Heart left ventricle (tissue), 16 donors: ENCODE measurements around the gene NFX1. TPM values are rescaled to one million over a fixed set of nuclear protein-coding genes. Genes with fewer than 3 reads are reported as not detected.
A peak's percentile ranks its signal among the peaks of the same experiment; 100 is the strongest.

Source experiments
- ATAC-seq, 4 donors: fragments of 200-7000 bp; cut with Tn5 transposase; one replicate each; pipeline ENCODE4 v1.9.1; 2020 to 2022; ENCODE audit warnings: moderate library complexity in 4 of 4, mild to moderate bottlenecking in 3 of 4, moderate number of reproducible peaks in 1 of 4
- DNase-seq, 5 donors: peaks; one replicate each; pipeline ENCODE4 v3.0.0-alpha.2; 2020
- H3K27ac ChIP-seq, 12 donors: fragments of 200-600 bp; sonication (generic) in 4 of 12; one replicate each; pipeline versions ENCODE4 v1.5.0 to v1.8.0; 2016 to 2022; ENCODE audit warnings: mild to moderate bottlenecking in 2 of 12
- H3K27me3 ChIP-seq, 9 donors: fragments of 200-600 bp; sonication (generic) in 2 of 9; one replicate each; pipeline versions ENCODE4 v1.5.1 to v1.8.0; 2016 to 2022; ENCODE audit warnings: mild to moderate bottlenecking in 3 of 9
- H3K36me3 ChIP-seq, 9 donors: fragments of 200-600 bp; sonication (generic) in 2 of 9; one replicate each; pipeline versions ENCODE4 v1.5.0 to v1.8.0; 2018 to 2022; ENCODE audit warnings: mild to moderate bottlenecking in 2 of 9
- H3K4me1 ChIP-seq, 12 donors: fragments of 200-600 bp; sonication (generic) in 4 of 12; one replicate each; pipeline versions ENCODE4 v1.5.0 to v1.8.0; 2016 to 2022; ENCODE audit warnings: mild to moderate bottlenecking in 3 of 12
- H3K4me3 ChIP-seq, 12 donors: fragments of 200-600 bp; sonication (generic) in 4 of 12; one replicate each; pipeline versions ENCODE4 v1.5.0 to v1.8.0; 2017 to 2022; ENCODE audit warnings: mild to moderate bottlenecking in 9 of 12, moderate library complexity in 4 of 12
- H3K9me3 ChIP-seq, 12 donors: fragments of 200-600 bp; sonication (generic) in 4 of 12; one replicate each; pipeline versions ENCODE4 v1.5.0 to v1.8.0; 2016 to 2022; ENCODE audit warnings: mild to moderate bottlenecking in 1 of 12
- CTCF ChIP-seq, 12 donors: fragments of 200-600 bp; sonication (generic) in 4 of 12; IDR thresholded peaks; one replicate each; pipeline versions ENCODE4 v1.5.0 to v1.8.0; 2018 to 2022; ENCODE audit warnings: antibody characterized with exemption in 12 of 12, mild to moderate bottlenecking in 5 of 12
- POLR2A ChIP-seq, 2 donors: fragments of 450-650 bp; IDR thresholded peaks; one replicate each; pipeline ENCODE4 v1.6.1; 2017; ENCODE audit warnings: antibody characterized with exemption in 2 of 2, mild to moderate bottlenecking in 2 of 2, moderate library complexity in 2 of 2
- WGBS, 4 donors: extraction: QIAGEN DNeasy Blood & Tissue Kit in 2 of 4; methylation state at CpG; one replicate each; pipeline versions ENCODE4 v1.1.5 to v1.1.7; 2013 to 2018; 5-methylcytosine and 5-hydroxymethylcytosine counted together
- intact Hi-C, 10 donors: fragments of 100-400 bp; cut with DNase I; formaldehyde crosslinking; loops; one replicate each; pipeline versions ENCODE4 v1.11.1 to v1.14.2; 2022
- polyA plus RNA-seq, 2 donors: library from polyadenylated mRNA; stranded (reverse); fragments of 200-250 nt; gene quantifications; one replicate each; pipeline ENCODE4 v1.2.3, GENCODE V29; 2013
- total RNA-seq, 9 donors: library from RNA; depleted of rRNA in 2 of 9; stranded (reverse); fragments of >200 nt in 2 of 9; fragmentation: NEBNext Ultra II Directional in 3 of 9; extraction: Animal tissue kit (Norgen Biotek cat#: 25700) in 3 of 9; gene quantifications; one replicate each; pipeline versions ENCODE4 v1.1.0 to v1.2.4, GENCODE V29; 2016 to 2023
- donor health status: ischemic (EF 13 %, LVEDD 7.1; RV severe dilation, severe dysfunction).
- donor health status: healthy with polysubstance abuse.
- donor health status: DM: no; HTN: yes; CAD: no.
- donor health status: DM: no; HTN: no; CAD: no.
- donor health status: ischemic (EF 25% LVEDD 6.9; RV normal size, moderate dysfunction).
- donor health status: ischemic (EF 25% LVEDD 5.7; RV mildly dilated, moderate dysfunction).
- donor health status: healthy.
- donor health status: DM: yes; HTN: yes; CAD: no.
- donor health status: ischemic (EF 35%, LVEDD 5.7; RV mildly dilated, moderate dysfunction).
- donor health status: nonischemic (EF 11% LVEDD 7.7; RV severe dilation, severe dysfunction).
- donor health status: DM: yes; HTN: yes; CAD: no.
- donor health status: PGD.
- donor health status: ischemic (EF 29% LVEDD 5.4; RV normal size, mild dysfunction).
- donor health status: nonischemic (EF 23%, LVEDD 6.1; RV moderate dilation, normal function).

Gene NFX1
- total and polyA plus RNA-seq, 11 donors = 13.7 to 42.0 (median 32.7) TPM

GRCh38 chr9:33415501-33416038 is 125.3 kb downstream of the NFX1 start:
- H3K27ac ChIP-seq = peak overlapping the region in 1 of 12 donors; percentile 40
- peaks cover 0 to 15% (median 5%) of the 10 kb centered on the region in 12 donors for H3K4me1 ChIP-seq
- WGBS, 4 donors = 24 to 34% (median 28%) methylated on average over 9 of the region's 9 CpGs
- H3K9me3 ChIP-seq = no peaks in the 10 kb centered on the region
- DNase-seq (peak; percentile 65 to 87 (median 73)), ATAC-seq (peak; percentile 44 to 87 (median 78))
- no peak for TF ChIP-seq POLR2A (IDR thresholded peaks at IDR 0.05)
- peak; percentile 64 to 84 (median 76) for TF ChIP-seq CTCF (IDR thresholded peaks at IDR 0.05)
- no peaks in the 10 kb centered on the region for H3K27me3 ChIP-seq
- no peaks in the 10 kb centered on the region for H3K36me3 ChIP-seq
- no peak overlapping the region for H3K4me3 ChIP-seq
- intact Hi-C loops = loop anchor here in 9 of 10 donors (1.0 to 10.0 kb wide), 7 partner anchors 38 to 61 kb away; no protein-coding TSS in a partner anchor

- Histone ChIP-seq H3K27me3 (no peaks in the 10 kb centered on the region), H3K9me3 (no peaks in the 10 kb centered on the region), H3K36me3 (no peaks in the 10 kb centered on the region), H3K27ac (no peak overlapping the region), H3K4me1 (peaks cover 0 to 15% (median 5%) of the 10 kb centered on the region in 12 donors), H3K4me3 (no peak overlapping the region)
- WGBS, 4 donors = 69 to 80% (median 76%) methylated on average over 5 of the region's 5 CpGs
- intact Hi-C loops = loop anchor here in 5 of 10 donors (2.0 to 10.0 kb wide), 6 partner anchors 40 to 62 kb away; no protein-coding TSS in a partner anchor
- no peak for TF ChIP-seq CTCF (IDR thresholded peaks at IDR 0.05)
- TF ChIP-seq POLR2A (IDR thresholded peaks at IDR 0.05) = no peak
- no peak for ATAC-seq
- DNase-seq = no peak
These were observed 126.7 kb downstream of the NFX1 start for GRCh38 chr9:33416996-33417395.

- H3K27me3 ChIP-seq = no peaks in the 10 kb centered on the region
- H3K4me3 ChIP-seq = no peak overlapping the region
- H3K4me1 ChIP-seq = peaks cover 0 to 15% (median 5%) of the 10 kb centered on the region in 12 donors
- no peaks in the 10 kb centered on the region for H3K36me3 ChIP-seq
- 92 to 95% (median 94%) methylated on average over 6 to 8 of the region's 8 CpGs for WGBS, 4 donors
- TF ChIP-seq CTCF (IDR thresholded peaks at IDR 0.05) = no peak
- TF ChIP-seq POLR2A (IDR thresholded peaks at IDR 0.05) = no peak
- ATAC-seq (no peak), DNase-seq (no peak)
- no peaks in the 10 kb centered on the region for H3K9me3 ChIP-seq
- H3K27ac ChIP-seq = no peak overlapping the region
- intact Hi-C loops = loop anchor here in 4 of 10 donors (5.0 to 10.0 kb wide), 5 partner anchors 41 to 63 kb away; no protein-coding TSS in a partner anchor
These were observed 127.8 kb downstream of the NFX1 start for GRCh38 chr9:33418090-33418489.

GRCh38 chr9:33419708-33420303 is 129.5 kb downstream of the NFX1 start:
- intact Hi-C loops = loop anchor here in 4 of 10 donors (5.0 to 10.0 kb wide), 5 partner anchors 42 to 65 kb away; no protein-coding TSS in a partner anchor
- H3K27me3 ChIP-seq = no peaks in the 10 kb centered on the region
- H3K4me1 ChIP-seq = peaks cover 0 to 10% (median 5%) of the 10 kb centered on the region in 12 donors
- H3K4me3 ChIP-seq = no peak overlapping the region
- DNase-seq (no peak), ATAC-seq (no peak)
- no peaks in the 10 kb centered on the region for H3K36me3 ChIP-seq
- no peak for TF ChIP-seq CTCF (IDR thresholded peaks at IDR 0.05)
- TF ChIP-seq POLR2A (IDR thresholded peaks at IDR 0.05) = no peak
- WGBS, 4 donors = 72 to 79% (median 74%) methylated on average over 10 of the region's 10 CpGs
- H3K27ac ChIP-seq = no peak overlapping the region
- no peaks in the 10 kb centered on the region for H3K9me3 ChIP-seq
